NT2/D1 (cell line): Measurements from ENCODE around the gene ARHGEF37.

ENCODE experiments used
- SUZ12 ChIP-seq: IDR thresholded peaks from 2 replicates; pipeline ENCODE4 v1.6.1; 2011; ENCODE audit not compliant: insufficient read length, insufficient read depth; ENCODE audit errors: extremely low read depth
- YY1 ChIP-seq: IDR thresholded peaks from 2 replicates; pipeline ENCODE4 v1.6.1; 2011; ENCODE audit not compliant: insufficient read length, insufficient read depth
- ZNF274 ChIP-seq: IDR thresholded peaks from 2 replicates; pipeline ENCODE4 v1.6.1; 2011; ENCODE audit warnings: mild to moderate bottlenecking, low read depth, low read length

- TF ChIP-seq YY1 (no peak), ZNF274 (no peak), SUZ12 (no peak)
Measured at GRCh38 chr5:149543361-149544027, 37.8 kb upstream of the ARHGEF37 start.
